HepG2 (cell line): Measurements from ENCODE around the gene TTC6. TPM values are rescaled to one million over a fixed set of nuclear protein-coding genes. Genes with fewer than 3 reads are reported as not detected.
A peak's percentile ranks its signal among the peaks of the same experiment; 100 is the strongest.

ENCODE experiments used
- ATF7 ChIP-seq, 2 experiments: fragments of 450-650 bp in 1 of 2; sonication (generic) in 1 of 2; formaldehyde crosslinking in 1 of 2; IDR thresholded peaks; 2 replicates each; pipeline versions ENCODE4 v1.4.0 to v1.6.1; 2016 to 2020; ENCODE audit warnings: antibody characterized with exemption in 1 of 2, mild to moderate bottlenecking in 1 of 2, missing genetic modification reagents in 1 of 2
- CC2D1A ChIP-seq: sonication (generic); formaldehyde crosslinking; IDR thresholded peaks from 2 replicates; pipeline ENCODE4 v1.8.1; 2023; ENCODE audit warnings: mild to moderate bottlenecking, missing genetic modification reagents
- DMAP1 ChIP-seq: IDR thresholded peaks from 2 replicates; pipeline ENCODE4 v1.6.1; 2016
- FOXM1 ChIP-seq: sonication (generic); formaldehyde crosslinking; IDR thresholded peaks from 2 replicates; pipeline ENCODE4 v1.5.0; 2020; ENCODE audit warnings: missing genetic modification reagents
- MATR3 ChIP-seq: sonication (generic); formaldehyde crosslinking; IDR thresholded peaks from 2 replicates; pipeline ENCODE4 v1.4.0; 2020; ENCODE audit warnings: missing genetic modification reagents
- NFIB ChIP-seq: sonication (generic); formaldehyde crosslinking; IDR thresholded peaks from 2 replicates; pipeline ENCODE4 v1.9.0; 2021; ENCODE audit warnings: missing genetic modification reagents, mild to moderate bottlenecking, borderline replicate concordance
- PPARG ChIP-seq: conservative IDR thresholded peaks from 2 replicates; pipeline ENCODE4 v1.6.1; 2016; ENCODE audit warnings: missing biosample characterization, missing genetic modification reagents
- SNAPC4 ChIP-seq: sonication (generic); formaldehyde crosslinking; IDR thresholded peaks from 2 replicates; pipeline ENCODE4 v1.4.0; 2020; ENCODE audit warnings: mild to moderate bottlenecking, missing genetic modification reagents
- ZKSCAN8 ChIP-seq: IDR thresholded peaks from 2 replicates; pipeline ENCODE4 v1.6.1; 2016; ENCODE audit warnings: borderline replicate concordance, missing genetic modification reagents, missing compliant biosample characterization
- ZNF407 ChIP-seq: sonication (generic); formaldehyde crosslinking; IDR thresholded peaks from one replicate; pipeline ENCODE4 v1.5.1; 2020; ENCODE audit warnings: mild to moderate bottlenecking, missing genetic modification reagents; ENCODE audit errors: not compliant biosample characterization
- ZNF441 ChIP-seq: sonication (generic); formaldehyde crosslinking; IDR thresholded peaks from 2 replicates; pipeline ENCODE4 v1.7.0; 2021; ENCODE audit warnings: missing genetic modification reagents, borderline replicate concordance
- ZNF639 ChIP-seq: conservative IDR thresholded peaks from 2 replicates; pipeline ENCODE4 v1.6.1; 2018; ENCODE audit warnings: missing genetic modification reagents
- ZNF7 ChIP-seq: IDR thresholded peaks from 2 replicates; pipeline ENCODE4 v1.6.1; 2016; ENCODE audit warnings: missing biosample characterization, missing genetic modification reagents
- ZNF775 ChIP-seq: sonication (generic); formaldehyde crosslinking; IDR thresholded peaks from 2 replicates; pipeline ENCODE4 v1.4.0; 2020; ENCODE audit warnings: missing genetic modification reagents, mild to moderate bottlenecking, moderate library complexity, borderline replicate concordance
- polyA plus RNA-seq, 8 experiments: library from polyadenylated mRNA; depleted of rRNA in 3 of 8; stranded (reverse) in 7 of 8; unstranded in 1 of 8; fragments of >200 nt; fragmentation: Illumina TruSeq in 4 of 8; extraction: Trizol in 4 of 8; gene quantifications; 2 replicates each; pipeline versions ENCODE4 v1.2.1 to v1.2.3, GENCODE V29; 2011 to 2016; ENCODE audit warnings: low read depth in 4 of 8, missing spikeins in 1 of 8, mixed read lengths in 1 of 8; ENCODE audit not compliant: insufficient read depth in 1 of 8
- total RNA-seq, 5 experiments: library from RNA; depleted of rRNA; stranded (reverse); fragments of >200 nt; fragmentation: Illumina TruSeq; extraction: Trizol; gene quantifications; 2 replicates each; pipeline ENCODE4 v1.2.3, GENCODE V29; 2016; ENCODE audit warnings: low read depth in 1 of 5

The TTC6 gene
- total and polyA plus RNA-seq, 2 of the 13 experiments (the other 11 are each of a cell fraction or from before 2014, with no cell fraction given): 9.3 to 27.4 TPM

DNA sequence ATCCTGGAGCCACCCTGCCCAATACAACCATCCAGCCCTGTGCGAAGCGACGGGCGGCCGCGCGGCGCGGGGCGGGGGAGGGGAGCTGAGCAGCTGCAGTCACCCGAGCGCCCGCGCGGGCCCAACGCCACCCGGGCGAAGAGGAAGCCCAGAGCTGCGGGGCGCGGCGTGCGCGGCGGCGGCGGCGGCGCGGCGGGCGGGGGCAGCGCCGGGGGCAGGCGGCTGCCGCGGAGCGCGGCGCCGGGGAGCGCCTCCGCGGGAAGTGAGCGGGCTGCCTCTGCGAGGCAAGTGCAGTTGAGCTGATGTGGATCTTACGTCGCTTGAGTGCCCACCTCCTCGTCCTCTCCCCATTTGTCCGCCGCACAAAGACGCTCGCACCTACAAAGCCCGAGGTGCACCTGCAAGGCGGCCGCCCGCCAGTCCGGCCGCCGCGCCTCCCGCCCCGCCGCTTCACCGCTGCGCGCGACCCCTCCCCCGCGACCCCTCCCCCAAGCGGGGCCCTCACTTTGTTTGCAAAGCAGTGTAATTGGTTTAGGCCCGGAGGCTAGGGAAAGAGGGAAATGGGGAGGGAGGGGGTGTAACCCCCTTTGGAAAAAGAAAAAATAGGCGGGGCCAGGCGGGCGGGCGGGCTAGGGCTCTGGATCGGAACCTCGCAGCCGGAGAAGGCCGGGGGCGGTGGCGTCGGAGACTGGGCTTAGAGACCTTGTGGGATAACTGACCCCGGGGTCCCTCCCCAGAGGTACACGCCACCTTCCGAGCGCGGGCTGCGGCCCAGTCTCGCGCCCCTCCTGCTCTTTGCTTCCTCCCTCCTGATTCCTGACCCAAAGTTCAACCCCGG is at the start of gene TTC6, which contains the start of gene FOXA1 (continued):
- TF ChIP-seq ZNF441 (peak; percentile 84), NFIB (CRISPR knock-in tag) (no peak), PPARG (CRISPR knock-in tag) (peak; percentile 12; the same call in 1 of the 2 replicates), ZNF639 (CRISPR knock-in tag) (0 out of 2 replicates have a peak, but pooled peaks have one; percentile 14), SNAPC4 (CRISPR knock-in tag) (no peak), MATR3 (CRISPR knock-in tag) (no peak), DMAP1 (CRISPR knock-in tag) (no peak; the same call in 1 of the 2 replicates), ATF7 (IDR thresholded peaks at IDR 0.05) (no peak), ATF7 (CRISPR knock-in tag; IDR thresholded peaks at IDR 0.05) (no peak), ZNF407 (CRISPR knock-in tag) (no peak), CC2D1A (CRISPR knock-in tag) (0 out of 2 replicates have a peak, but pooled peaks have one; percentile 32), ZNF775 (CRISPR knock-in tag) (no peak), ZKSCAN8 (CRISPR knock-in tag) (no peak), FOXM1 (no peak), ZNF7 (no peak)
